Hematopoietic multipotent progenitor cell treated with erythropoietin and hydrocortisone succinate and interleukin-3 and kit ligand, for 6 days (in vitro differentiated cells): ENCODE measurements around the gene CHTF18.

Experiments used
- DNase-seq: peaks from one replicate; pipeline ENCODE4 v3.0.0-alpha.2; 2015

The CHTF18 gene

GRCh38 chr16:794853-795466 lies 6.5 kb downstream of the CHTF18 start:
- no peak for DNase-seq

DNA sequence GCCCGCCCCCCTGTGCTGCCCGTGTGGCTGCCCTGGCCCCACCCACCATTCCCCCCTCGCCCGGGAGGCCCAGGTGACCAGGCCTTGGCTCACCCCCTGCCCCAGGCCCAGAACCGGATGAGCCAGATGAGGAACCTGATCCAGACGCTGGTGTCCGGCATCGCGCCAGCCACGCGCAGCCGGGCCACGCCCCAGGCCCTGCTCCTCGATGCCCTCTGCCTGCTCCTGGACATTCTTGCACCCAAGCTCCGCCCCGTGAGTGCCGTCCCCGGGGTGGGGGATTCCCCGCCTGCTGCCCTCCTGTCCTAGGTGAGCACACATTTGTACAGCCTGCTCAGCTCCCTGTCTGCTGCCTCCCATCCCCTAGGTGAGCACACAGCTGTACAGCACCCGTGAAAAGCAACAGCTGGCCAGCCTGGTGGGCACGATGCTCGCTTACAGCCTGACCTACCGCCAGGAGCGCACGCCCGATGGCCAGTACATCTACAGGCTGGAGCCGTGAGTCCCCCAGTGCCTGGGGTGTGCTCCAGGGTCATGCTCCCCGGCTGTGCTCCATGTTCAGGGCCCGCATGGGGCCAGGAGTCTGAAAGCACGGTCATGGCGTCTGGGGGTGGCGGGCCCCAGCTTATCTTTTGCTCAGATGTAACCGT lies 7.3 kb downstream of the CHTF18 start:
- no peak for DNase-seq

DNA sequence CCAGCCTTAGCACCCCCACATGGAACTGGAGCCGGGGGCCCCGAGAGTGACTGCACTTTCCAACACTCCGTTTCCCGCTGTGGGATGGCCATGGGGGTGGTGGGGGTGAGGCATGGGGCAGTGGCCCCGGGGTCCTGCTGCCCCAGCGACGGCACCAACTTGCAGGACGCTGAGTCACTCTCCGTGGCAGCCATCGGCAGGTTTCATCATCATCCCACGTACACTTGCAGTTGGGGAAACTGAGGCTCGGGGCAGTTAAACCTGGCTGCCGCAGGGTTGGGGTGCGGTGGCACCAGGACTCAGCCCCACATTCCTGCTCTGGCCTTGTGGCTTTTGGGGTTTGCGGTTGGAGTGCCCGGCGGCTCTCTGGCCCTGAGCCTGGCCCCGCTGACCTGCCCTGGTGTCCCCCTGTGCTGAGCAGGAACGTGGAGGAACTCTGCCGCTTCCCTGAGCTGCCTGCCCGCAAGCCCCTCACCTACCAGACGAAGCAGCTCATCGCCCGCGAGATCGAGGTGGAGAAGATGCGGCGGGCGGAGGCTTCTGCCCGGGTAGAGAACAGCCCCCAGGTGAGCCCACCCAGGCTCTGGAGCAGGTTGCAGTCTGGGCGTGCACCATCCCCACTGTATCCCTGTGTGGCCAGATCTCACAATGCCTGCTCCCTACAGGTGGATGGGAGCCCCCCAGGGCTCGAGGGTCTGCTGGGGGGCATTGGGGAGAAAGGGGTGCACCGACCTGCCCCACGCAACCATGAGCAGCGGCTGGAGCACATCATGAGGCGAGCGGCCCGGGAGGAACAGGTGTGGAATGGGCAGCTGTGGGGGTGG lies 8.1 kb downstream of the CHTF18 start:
- DNase-seq = no peak

GRCh38 chr16:797120-797420 lies 8.7 kb downstream of the CHTF18 start:
- peak; percentile 53 for DNase-seq

DNA sequence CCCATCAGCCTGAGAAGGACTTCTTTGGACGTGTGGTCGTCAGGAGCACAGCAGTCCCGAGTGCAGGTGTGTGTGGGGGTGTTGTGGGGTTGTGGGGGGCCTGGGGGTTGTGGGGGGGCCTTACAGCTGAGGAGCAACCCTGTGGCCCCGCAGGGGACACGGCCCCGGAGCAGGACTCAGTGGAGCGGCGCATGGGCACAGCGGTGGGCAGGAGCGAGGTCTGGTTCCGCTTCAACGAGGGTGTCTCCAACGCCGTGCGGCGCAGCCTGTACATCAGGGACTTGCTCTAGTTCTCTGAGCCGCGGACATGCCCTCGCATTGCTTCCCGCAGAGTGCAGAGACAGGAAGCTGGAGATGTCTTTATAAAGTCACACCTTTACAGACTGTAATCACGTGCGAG lies 9.3 kb downstream of the CHTF18 start:
- DNase-seq = no peak

DNA sequence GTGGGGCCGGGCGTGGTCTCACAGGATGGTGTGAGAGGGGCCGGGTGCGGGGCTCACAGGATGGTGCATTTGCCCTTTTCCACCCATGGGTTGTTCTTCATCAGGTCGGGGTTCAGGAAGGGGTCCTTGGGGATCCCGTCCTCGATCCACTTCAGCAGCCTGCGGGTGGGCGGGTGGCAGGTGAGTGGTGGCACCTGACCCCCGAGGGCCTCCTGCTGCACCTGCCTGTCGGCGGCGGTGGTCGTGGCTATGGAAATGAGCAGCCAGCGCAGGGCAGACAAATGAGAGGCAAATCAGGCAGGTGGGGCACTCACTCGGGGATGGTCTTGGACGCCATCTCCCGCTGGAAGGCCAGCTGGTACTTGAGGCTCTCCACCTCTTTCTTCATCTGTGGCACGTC lies 10.2 kb downstream of the CHTF18 start:
- DNase-seq = no peak

- peak; percentile 30 for DNase-seq
Measured at GRCh38 chr16:799111-799947, 10.9 kb downstream of the CHTF18 start.

GRCh38 chr16:799948-800833 lies 11.8 kb downstream of the CHTF18 start, which contains the start of gene GNG13:
GNG13 (minus strand) TSS chr16:800734; CDS start chr16:799077, 1,657 bp downstream.
- DNase-seq = no peak

GRCh38 chr16:800834-801511 lies 12.6 kb downstream of the CHTF18 start:
- DNase-seq = no peak

- DNase-seq = no peak
Measured at GRCh38 chr16:801584-802363, 13.4 kb downstream of the CHTF18 start.

DNA sequence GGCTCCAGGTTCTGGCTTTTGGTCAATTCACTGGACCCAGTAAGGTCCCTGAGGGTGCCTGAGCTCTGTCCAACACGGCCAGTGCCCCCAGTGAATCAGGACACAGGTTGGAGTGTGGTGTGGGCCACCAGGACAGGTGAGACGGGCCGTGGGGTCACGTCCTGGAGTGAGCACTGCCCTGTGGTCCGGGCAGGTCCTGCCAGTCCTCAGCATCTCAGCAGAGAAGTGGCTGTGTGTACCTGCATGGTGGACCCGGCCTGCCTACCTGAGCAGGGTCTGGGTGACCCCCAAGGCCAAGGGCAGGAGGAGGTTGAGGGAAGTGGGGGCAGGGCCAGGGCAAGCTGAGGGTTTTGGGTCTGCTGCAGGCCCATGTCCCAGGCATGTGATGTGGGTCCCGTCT lies 14.0 kb downstream of the CHTF18 start:
- DNase-seq = no peak

- DNase-seq = no peak
Measured at GRCh38 chr16:802914-803753, 14.7 kb downstream of the CHTF18 start.

DNA sequence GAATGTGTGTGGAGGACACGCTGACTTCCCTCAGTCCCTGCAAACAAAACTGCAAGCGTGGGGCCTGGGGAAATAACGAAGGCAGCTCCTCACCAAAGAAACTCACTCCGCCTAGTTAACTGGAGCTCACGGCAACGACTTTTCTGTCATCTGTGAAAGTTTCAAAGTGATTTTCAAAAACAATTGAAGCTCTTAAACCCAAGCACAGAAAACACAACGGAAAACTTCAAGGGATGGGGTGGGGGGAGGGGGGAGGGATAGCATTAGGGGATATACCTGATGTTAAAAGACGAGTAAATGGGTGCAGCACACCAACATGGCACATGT lies 15.3 kb downstream of the CHTF18 start:
- no peak for DNase-seq

- DNase-seq = no peak
Measured at GRCh38 chr16:804193-805048, 16.0 kb downstream of the CHTF18 start.

DNA sequence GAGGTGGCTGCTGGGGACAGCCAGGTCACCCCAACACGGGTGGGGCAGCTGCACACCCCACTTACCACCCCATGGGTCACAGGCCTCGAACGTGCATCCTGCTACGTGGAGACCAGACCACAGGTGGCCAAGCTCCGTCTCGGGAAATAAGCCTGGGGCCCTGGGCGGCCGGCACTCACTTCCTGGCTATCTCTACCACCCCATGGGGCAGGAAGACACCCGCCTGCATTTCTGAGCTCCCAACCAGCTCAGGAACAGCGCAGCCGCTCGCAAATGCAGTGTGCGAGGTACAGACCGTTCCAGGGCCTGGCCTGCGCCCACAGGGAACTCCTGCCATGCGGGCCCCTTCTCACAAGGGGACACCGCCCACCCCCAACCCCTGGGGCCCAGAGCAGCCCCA lies 17.1 kb downstream of the CHTF18 start:
- no peak for DNase-seq

DNA sequence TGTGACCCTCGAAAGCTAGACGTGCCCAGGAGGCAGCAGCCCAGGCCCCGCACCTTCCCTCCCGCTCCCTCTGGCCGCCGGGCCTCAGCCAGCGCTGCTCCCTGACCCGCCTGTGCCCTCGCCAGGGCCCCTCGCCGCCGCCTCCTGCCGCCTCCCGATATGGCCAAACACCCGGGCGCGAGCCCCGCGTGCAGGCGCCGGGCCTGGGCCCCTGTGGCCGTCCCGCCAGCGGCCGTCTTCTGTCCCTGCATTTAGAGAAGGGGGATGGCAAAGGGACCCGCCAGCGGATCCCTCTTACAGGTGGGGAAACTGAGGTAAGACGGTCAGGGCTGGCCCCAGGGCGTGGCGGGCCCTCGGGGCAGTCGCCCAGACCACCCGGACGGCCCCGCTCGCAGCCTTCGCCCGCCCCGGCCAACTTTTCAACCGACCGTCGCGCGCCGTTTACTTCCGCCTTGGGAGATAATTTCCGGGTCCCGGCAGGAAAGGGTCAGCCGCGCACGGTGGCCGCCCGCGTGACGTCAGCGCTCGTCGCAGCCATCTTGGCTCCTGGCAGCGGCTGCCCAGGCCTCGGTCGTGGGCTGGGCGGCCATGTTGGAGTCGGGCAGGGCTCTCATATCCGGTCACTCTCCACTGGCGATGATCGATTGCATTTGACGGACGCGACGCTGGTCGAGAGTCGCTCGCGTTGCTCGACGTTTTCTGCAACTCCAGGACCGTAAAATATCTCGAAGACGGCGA lies 19.1 kb downstream of the CHTF18 start:
- peak; percentile 95 for DNase-seq

DNA sequence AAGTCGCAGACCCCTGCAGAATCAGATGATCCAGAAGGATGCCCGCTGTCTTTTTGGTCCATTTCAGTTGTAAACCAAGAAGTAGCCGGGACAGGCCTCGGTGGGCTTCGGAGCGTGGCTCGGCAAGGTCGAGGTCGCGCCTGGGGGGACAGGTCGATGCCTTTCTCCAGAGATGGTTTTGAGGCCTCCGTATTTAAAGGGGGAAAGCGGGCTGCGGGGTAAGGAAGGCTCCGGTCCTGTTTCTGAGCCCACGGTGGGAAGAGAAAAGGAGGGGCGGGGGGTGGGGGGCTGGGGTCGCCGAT lies 19.6 kb downstream of the CHTF18 start:
- no peak for DNase-seq

DNA sequence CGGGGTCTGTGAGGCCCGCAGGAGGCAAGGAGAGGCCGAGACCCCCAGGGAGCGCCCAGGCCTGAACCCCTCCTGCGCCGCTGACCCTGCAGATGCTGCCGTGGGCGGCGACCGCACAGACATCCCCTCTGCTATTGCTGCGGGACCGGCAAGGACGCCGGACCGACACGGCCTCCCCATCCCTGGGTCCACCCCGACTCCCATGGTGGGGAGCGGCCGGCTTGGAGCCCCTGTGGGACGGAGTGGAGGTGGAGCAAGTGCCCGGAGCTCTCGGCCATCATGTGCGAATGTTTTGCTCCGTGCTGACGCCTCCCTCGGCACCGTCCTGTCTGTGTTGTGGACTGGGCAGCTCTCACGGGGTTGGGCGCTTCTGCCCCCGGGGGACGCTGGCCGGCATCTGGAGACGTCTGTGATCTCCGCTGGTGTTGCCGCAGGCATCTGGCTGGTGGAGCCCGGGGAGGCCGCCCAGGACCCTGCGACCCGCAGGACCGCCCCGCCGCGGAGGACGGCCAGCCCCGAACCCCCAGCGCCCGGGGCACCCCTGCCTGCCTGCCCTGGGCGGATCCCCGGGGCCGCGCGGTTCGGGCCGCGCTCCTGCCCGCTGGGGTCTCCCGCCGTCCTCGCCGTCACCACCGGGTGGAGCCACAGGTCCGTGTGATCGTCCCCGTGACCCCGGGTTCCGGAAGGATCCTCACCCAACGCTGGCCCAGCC lies 24.9 kb downstream of the CHTF18 start:
- DNase-seq = peak; percentile 60
